CD4-positive, alpha-beta T cell treated with Interleukin-4 for 1 hour (primary cell): ENCODE measurements around the gene TRPC3.

ENCODE experiments used
- DNase-seq, 2 donors: peaks; one replicate each; pipeline ENCODE4 v3.0.0-alpha.2; 2020 to 2022

TRPC3 gene

DNA sequence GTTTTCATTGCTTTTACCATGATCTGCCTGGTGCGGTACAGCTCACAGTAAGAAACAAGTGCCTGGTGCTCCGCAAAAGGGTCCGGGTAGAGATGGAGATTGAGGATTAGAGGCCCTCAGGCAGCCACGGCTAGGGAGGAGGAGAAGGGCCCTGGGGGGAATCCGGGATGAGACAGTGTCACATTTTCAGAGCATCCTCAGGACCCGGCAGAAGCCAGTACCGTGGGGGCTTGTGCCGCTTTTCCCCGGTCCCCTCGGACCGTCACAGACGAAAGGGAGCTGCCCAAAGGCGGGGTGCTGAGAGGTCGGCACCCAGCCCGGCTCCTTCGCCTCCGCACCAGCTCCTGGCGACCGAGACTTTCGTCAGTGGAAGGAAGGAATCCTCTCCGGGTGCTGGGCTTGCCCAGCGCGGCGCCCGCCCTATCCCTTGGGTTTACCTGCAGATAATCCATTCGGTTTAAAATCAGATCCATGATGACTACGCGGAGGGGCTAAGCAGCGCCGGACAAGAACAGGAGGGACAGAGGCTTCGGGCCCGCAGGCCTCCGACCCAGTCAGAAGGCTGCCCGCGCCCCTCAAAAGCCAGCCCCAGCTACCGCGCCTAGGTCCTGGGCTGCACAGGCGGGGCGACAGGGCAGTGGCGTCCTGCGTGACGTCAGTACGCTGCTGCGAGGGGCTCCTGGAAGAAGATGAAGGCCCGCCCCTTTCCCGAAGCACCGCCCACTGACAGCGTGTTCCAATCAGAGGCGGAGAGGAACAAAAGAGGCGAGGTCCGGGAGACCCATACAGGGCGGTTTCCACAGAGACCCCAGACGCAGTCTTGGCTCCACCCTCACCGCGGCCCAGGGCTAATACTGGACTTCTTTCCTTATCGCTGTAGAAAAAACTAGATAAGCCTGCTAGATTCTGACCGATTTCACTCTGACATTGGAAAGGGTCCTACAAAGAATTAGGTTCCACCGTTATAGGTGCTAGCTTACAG is 81.7 kb downstream of the TRPC3 start, which contains the start of gene BBS7:
TSS of gene BBS7 (minus strand) at position 634 of the 982 bp plus-strand sequence. CDS start at position 473, 161 bp downstream.
- peak; percentile 97 for DNase-seq

DNA sequence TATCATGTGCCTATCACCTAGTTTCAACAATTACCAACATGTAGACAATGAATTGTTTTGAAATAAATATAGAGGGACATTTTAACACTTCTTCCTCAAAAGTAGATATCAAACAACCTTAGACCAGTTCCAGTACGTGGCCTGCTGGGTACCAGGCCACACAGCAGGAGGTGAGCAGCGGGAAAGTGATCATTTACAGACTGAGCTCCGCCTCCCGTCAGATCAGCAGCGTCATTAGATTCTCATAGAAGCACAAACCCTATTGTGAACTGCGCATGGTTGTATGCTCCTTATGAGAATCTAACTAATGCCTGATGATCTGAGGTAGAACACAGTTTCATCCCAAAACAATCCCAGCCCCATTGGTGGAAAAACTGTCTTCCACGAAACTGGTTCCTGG is 88.1 kb downstream of the TRPC3 start:
- DNase-seq, result no peak

DNA sequence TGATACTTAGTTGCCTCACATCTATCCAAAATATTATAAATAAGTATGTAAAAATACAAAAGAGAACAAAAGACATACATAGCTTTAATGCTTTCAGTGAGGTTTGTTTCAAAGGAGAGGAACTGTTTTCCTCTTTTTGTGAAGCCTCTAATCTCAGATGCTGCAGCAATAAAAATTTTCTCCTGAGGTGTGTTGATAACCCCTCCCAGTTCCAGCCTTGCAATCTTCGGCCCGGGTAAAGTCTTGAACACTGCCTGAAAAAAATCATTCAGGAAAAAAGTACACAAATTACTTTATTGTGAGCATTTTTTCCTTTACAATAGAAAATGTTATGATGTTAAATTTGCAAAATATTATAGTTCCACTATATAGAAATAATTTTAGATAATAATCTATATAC is 90.4 kb downstream of the TRPC3 start:
- no peak for DNase-seq

DNA sequence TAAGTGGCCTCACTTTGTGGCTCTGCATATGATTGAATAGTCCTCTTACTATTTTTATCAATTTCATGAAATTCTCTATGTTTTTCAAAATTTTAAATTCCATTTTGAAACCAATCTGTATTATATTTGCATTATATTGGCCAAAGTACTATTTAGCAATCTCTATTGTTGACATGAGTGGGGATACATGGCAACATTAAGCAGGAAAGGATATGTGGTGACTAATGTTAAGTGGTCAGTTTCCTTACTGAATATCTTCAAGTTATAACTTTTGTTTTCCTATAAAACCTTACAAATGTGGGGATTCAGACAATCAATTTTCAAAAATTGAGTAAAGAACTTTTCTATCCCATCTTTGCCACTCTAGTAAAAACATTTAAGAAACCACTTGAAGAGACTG is 91.7 kb downstream of the TRPC3 start:
- DNase-seq, result no peak

DNA sequence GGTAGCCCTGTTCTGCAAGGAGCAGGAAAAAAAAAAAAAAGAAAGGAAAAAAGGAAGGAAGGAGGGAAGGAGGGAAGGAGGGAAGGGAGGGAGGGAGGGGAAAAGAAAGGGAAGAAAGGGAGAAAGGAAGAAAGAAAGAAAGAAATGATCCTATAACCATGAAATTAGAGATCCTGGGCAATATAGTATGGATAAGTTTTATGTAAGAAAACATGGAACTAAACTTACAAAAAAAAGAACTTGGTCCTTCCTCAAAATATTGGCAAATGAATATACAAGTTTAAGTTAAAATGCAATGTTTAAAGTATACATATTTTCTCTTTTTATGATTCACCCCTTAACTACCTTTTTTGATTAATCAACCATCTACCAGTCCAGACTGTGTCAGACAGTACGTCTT is 100.5 kb downstream of the TRPC3 start:
- DNase-seq, result no peak

DNA sequence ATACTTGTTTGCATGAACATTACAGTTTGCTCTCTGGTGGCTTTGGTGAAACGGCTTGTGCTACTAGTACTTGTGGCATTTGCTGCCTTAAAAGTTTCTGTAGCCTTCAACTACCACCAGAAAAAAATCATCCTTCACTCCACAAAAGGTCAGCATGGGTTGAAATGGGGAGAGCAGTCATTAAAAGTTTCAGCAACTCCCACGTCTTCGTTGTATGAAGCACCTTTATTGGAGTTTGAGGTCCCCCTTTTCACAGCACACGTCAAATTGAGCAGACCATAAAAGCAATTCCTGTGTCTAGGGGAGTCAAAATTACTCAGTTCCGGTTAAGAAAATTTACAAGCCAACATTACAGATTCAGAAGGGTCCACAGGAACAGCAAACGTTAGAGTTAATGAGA is 105.2 kb downstream of the TRPC3 start:
- no peak for DNase-seq

DNA sequence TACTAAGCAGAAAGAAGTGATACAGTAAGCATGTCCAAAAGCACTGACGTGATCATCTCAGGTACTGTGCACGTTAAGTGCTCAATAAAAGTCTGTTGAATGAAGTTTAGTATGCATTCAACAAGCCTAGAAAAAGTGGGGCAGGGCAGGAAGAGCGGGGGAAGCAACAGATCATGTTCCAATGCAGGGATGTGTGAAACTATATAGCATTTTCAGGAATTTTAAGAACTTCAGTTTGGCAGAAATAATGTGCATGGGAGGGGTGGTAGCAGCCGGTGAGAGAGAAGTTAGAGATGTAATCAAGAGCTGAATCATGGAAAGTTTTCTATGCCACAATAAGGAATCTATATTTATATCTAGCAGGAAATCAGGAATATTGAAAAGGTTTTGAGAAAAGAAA is 109.0 kb downstream of the TRPC3 start:
- no peak for DNase-seq

DNA sequence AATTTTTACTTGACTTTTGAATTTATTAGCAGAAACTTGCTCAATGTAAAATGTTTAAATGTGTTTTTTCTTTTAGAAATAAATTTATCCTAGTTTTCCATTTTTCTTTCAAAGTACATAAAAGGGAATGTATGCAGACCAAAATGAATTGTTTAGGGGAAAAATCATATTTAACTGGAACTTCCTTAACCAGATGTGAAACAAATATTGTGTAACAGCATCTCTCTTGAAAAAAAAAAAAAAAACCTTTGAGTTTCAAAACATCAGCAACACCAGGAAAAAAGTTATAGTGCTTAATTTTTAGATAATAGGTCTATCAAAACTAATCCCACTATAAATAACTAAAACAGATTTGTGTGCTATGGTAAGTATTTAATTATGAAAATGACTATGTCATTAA is 113.7 kb downstream of the TRPC3 start:
- no peak for DNase-seq

DNA sequence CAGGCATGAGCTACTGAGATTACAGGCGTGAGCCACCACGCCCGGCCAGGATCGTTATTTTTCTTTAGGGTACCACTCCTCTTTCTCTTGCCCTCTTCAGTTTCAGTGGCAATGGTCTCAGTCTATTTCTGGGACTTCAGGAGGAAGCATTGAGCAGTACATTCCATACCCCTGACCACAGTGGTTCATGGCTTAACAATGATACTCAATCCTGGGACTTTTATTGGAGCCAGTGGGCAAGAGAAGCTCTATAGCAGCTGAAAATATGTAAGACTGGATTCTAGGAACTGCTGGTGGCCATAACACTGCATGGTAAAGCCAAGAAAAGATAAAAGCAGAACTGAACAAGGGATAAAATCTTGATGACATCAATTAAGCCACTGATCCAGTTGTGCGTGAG is 122.3 kb downstream of the TRPC3 start:
- no peak for DNase-seq
